Measurements from ENCODE around the gene RNASE7. TPM values are rescaled to one million over a fixed set of nuclear protein-coding genes. Genes with fewer than 3 reads are reported as not detected.
"Not testable (repeated sequence)": the region's sequence is repeated elsewhere in the genome, so short reads cannot be mapped to it uniquely, and the experiment has no call there.

RNASE7 gene, protein sequence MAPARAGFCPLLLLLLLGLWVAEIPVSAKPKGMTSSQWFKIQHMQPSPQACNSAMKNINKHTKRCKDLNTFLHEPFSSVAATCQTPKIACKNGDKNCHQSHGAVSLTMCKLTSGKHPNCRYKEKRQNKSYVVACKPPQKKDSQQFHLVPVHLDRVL
- polyA plus RNA-seq (2013, experiment 1 of 2) = not detected
- not detected for polyA plus RNA-seq (2013, experiment 2 of 2)

DNA sequence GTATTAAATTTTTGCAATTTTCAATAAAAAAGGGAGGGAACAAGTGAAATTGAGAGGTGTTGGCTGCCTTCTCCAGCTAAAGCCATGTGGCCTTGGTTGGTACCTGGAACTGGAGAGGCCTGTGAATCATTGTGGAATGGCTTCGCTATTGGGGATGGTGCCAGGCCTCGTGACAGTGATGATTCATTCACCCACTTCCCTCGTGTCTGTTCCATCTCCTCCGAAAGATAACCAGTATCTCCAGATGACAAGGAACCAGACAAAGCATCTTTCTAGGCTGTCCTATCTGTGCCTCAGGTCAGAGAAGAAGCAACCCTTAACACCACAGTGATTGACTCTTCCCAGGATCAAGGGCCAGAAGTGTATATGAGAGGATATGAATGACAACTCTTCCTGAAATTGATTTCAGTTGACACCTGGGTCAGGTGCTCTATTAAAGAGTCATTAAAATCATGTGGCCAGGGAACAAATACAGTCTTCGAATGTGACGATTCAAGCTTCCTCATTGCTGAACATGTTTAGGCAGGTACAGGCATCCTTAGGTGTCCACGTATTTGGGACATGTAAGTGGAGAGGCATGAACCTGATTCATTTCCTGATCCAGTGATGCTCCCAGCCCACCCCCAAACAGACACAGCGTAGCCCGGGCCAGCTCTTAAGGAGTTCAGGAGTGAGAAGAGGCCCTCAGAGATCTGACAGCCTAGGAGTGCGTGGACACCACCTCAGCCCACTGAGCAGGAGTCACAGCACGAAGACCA lies at the start of gene RNASE7:
Gene RNASE7, plus strand, starts transcription at position 687 of the 758 bp plus-strand sequence. CDS start 631 bp downstream, outside the sequence.
- Histone ChIP-seq H3K9ac (ENCODE audit: low read depth, low read length) (no peak within 1 kb of the TSS), H3K4me3 (ENCODE audit: low read length) (no peak within 1 kb of the TSS), H3K27me3 (ENCODE audit: insufficient read depth, low read length) (no peaks in the 10 kb centered on the region), H3K9me3 (ENCODE audit: insufficient read depth, low read depth, low read length) (no peaks in the 10 kb centered on the region), H3K27ac (ENCODE audit: low read depth, low read length) (no peak within 1 kb of the TSS), H3K4me1 (ENCODE audit: insufficient read depth, low read length) (peaks cover 16% of the 10 kb centered on the region), H3K36me3 (ENCODE audit: insufficient read depth, low read length) (no peaks in the 10 kb centered on the region)
- 90% methylated on average over 11 of the region's 11 CpGs for WGBS

- Histone ChIP-seq H3K36me3 (ENCODE audit: insufficient read depth, low read length) (peaks cover 60% of the 10 kb centered on the region), H3K27ac (ENCODE audit: low read depth, low read length) (no peak overlapping the region), H3K9ac (ENCODE audit: low read depth, low read length) (no peak overlapping the region)
Measured at GRCh38 chr14:20996521-20996920, 45.6 kb upstream of the RNASE7 start.

GRCh38 chr14:20997115-20997514 lies 45.0 kb upstream of the RNASE7 start:
- Histone ChIP-seq H3K27ac (ENCODE audit: low read depth, low read length) (no peak overlapping the region), H3K9me3 (ENCODE audit: insufficient read depth, low read depth, low read length) (no peaks in the 10 kb centered on the region), H3K36me3 (ENCODE audit: insufficient read depth, low read length) (peaks cover 54% of the 10 kb centered on the region), H3K4me3 (ENCODE audit: low read length) (no peak overlapping the region), H3K9ac (ENCODE audit: low read depth, low read length) (no peak overlapping the region), H3K27me3 (ENCODE audit: insufficient read depth, low read length) (no peaks in the 10 kb centered on the region), H3K4me1 (ENCODE audit: insufficient read depth, low read length) (peaks cover 10% of the 10 kb centered on the region)
- WGBS = 88% methylated on average over 3 of the region's 4 CpGs

More at GRCh38 chr14:20996521-20996920, 45.6 kb upstream of the RNASE7 start:
- Histone ChIP-seq H3K4me1 (ENCODE audit: insufficient read depth, low read length) (peaks cover 10% of the 10 kb centered on the region), H3K4me3 (ENCODE audit: low read length) (no peak overlapping the region), H3K9me3 (ENCODE audit: insufficient read depth, low read depth, low read length) (no peaks in the 10 kb centered on the region), H3K27me3 (ENCODE audit: insufficient read depth, low read length) (no peaks in the 10 kb centered on the region)
- 95% methylated on average over 14 of the region's 14 CpGs for WGBS

- H3K9me3 ChIP-seq (ENCODE audit: insufficient read depth, low read depth, low read length) = no peaks in the 10 kb centered on the region
- peaks cover 10% of the 10 kb centered on the region for H3K4me1 ChIP-seq (ENCODE audit: insufficient read depth, low read length)
- H3K36me3 ChIP-seq (ENCODE audit: insufficient read depth, low read length) = peaks cover 50% of the 10 kb centered on the region
- H3K9ac ChIP-seq (ENCODE audit: low read depth, low read length) = no peak overlapping the region
- no peak overlapping the region for H3K27ac ChIP-seq (ENCODE audit: low read depth, low read length)
- no peak overlapping the region for H3K4me3 ChIP-seq (ENCODE audit: low read length)
- no peaks in the 10 kb centered on the region for H3K27me3 ChIP-seq (ENCODE audit: insufficient read depth, low read length)
- 93% methylated on average over 5 of the region's 6 CpGs for WGBS
Measured at GRCh38 chr14:20997564-20997963, 44.6 kb upstream of the RNASE7 start.

DNA sequence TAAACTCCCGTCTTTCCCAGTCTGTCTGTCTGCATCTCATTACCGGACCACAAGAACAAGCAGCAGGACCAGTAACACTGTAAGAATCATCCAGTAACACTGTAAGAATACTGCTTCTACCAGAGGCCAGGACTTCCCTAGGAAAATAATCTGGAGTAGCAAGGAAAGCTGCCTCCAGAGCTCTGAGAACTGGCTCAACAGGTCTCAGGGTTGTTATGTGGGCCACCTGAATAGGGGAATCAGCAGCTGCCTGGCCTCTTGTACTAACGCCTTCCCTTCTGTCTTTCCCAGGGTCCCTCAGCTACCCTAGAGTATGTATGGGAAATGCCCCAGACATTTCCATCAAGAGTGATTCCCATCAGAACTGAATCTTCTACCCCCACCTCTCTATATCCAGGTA lies 44.0 kb upstream of the RNASE7 start:
- 83% methylated on average over 3 of the region's 3 CpGs for WGBS
- Histone ChIP-seq H3K9me3 (ENCODE audit: insufficient read depth, low read depth, low read length) (no peaks in the 10 kb centered on the region), H3K36me3 (ENCODE audit: insufficient read depth, low read length) (peaks cover 44% of the 10 kb centered on the region), H3K4me1 (ENCODE audit: insufficient read depth, low read length) (peaks cover 10% of the 10 kb centered on the region), H3K27ac (ENCODE audit: low read depth, low read length) (no peak overlapping the region; the same call in 1 of the 2 replicates), H3K9ac (ENCODE audit: low read depth, low read length) (no peak overlapping the region), H3K4me3 (ENCODE audit: low read length) (no peak overlapping the region), H3K27me3 (ENCODE audit: insufficient read depth, low read length) (no peaks in the 10 kb centered on the region)

GRCh38 chr14:20998674-20999366 lies 43.3 kb upstream of the RNASE7 start, which contains the start of gene SLC39A2:
TSS of gene SLC39A2 (plus strand) at chr14:20999293. CDS start at chr14:20999447, 154 bp downstream.
- WGBS = 26% methylated on average over 6 of the region's 6 CpGs
- Histone ChIP-seq H3K27me3 (ENCODE audit: insufficient read depth, low read length) (no peaks in the 10 kb centered on the region), H3K4me1 (ENCODE audit: insufficient read depth, low read length) (peaks cover 10% of the 10 kb centered on the region), H3K9ac (ENCODE audit: low read depth, low read length) (no peak within 1 kb of the TSS), H3K9me3 (ENCODE audit: insufficient read depth, low read depth, low read length) (no peaks in the 10 kb centered on the region), H3K4me3 (ENCODE audit: low read length) (peak within 1 kb of the TSS; percentile 23; the same call in 1 of the 2 replicates), H3K27ac (ENCODE audit: low read depth, low read length) (no peak within 1 kb of the TSS; the same call in 1 of the 2 replicates), H3K36me3 (ENCODE audit: insufficient read depth, low read length) (peaks cover 39% of the 10 kb centered on the region)

GRCh38 chr14:20999591-20999990 lies 42.6 kb upstream of the RNASE7 start:
- H3K27ac ChIP-seq (ENCODE audit: low read depth, low read length) = no peak overlapping the region
- H3K4me3 ChIP-seq (ENCODE audit: low read length) = no peak overlapping the region
- H3K27me3 ChIP-seq (ENCODE audit: insufficient read depth, low read length) = no peaks in the 10 kb centered on the region
- H3K36me3 ChIP-seq (ENCODE audit: insufficient read depth, low read length) = peaks cover 31% of the 10 kb centered on the region
- H3K4me1 ChIP-seq (ENCODE audit: insufficient read depth, low read length) = peaks cover 10% of the 10 kb centered on the region
- H3K9me3 ChIP-seq (ENCODE audit: insufficient read depth, low read depth, low read length) = no peaks in the 10 kb centered on the region
- no peak overlapping the region for H3K9ac ChIP-seq (ENCODE audit: low read depth, low read length)
- WGBS = 90% methylated on average over 4 of the region's 4 CpGs

DNA sequence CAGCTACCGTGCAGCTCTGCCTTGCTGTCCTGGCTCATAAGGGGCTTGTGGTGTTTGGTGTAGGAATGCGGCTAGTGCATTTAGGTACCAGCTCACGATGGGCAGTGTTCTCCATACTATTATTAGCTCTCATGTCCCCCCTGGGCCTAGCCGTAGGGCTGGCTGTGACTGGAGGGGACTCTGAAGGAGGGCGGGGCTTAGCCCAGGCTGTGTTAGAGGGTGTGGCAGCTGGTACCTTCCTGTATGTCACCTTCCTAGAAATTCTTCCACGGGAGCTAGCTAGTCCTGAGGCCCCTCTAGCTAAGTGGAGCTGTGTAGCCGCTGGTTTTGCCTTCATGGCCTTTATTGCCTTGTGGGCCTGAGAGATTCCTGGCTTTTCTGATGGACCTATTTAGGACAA lies 40.9 kb upstream of the RNASE7 start:
- no peaks in the 10 kb centered on the region for H3K27me3 ChIP-seq (ENCODE audit: insufficient read depth, low read length)
- peaks cover 15% of the 10 kb centered on the region for H3K36me3 ChIP-seq (ENCODE audit: insufficient read depth, low read length)
- H3K4me1 ChIP-seq (ENCODE audit: insufficient read depth, low read length) = peaks cover 10% of the 10 kb centered on the region
- H3K4me3 ChIP-seq (ENCODE audit: low read length) = no peak overlapping the region
- WGBS = 82% methylated on average over 5 of the region's 7 CpGs
- H3K27ac ChIP-seq (ENCODE audit: low read depth, low read length) = no peak overlapping the region
- H3K9ac ChIP-seq (ENCODE audit: low read depth, low read length) = no peak overlapping the region
- H3K9me3 ChIP-seq (ENCODE audit: insufficient read depth, low read depth, low read length) = no peaks in the 10 kb centered on the region

- 93% methylated on average over 14 of the region's 14 CpGs for WGBS
- Histone ChIP-seq H3K27me3 (ENCODE audit: insufficient read depth, low read length) (no peaks in the 10 kb centered on the region), H3K36me3 (ENCODE audit: insufficient read depth, low read length) (no peaks in the 10 kb centered on the region), H3K9ac (ENCODE audit: low read depth, low read length) (no peak overlapping the region), H3K4me1 (ENCODE audit: insufficient read depth, low read length) (peaks cover 1% of the 10 kb centered on the region), H3K4me3 (ENCODE audit: low read length) (no peak overlapping the region), H3K27ac (ENCODE audit: low read depth, low read length) (no peak overlapping the region), H3K9me3 (ENCODE audit: insufficient read depth, low read depth, low read length) (no peaks in the 10 kb centered on the region)
Measured at GRCh38 chr14:21003788-21004346, 38.3 kb upstream of the RNASE7 start.

DNA sequence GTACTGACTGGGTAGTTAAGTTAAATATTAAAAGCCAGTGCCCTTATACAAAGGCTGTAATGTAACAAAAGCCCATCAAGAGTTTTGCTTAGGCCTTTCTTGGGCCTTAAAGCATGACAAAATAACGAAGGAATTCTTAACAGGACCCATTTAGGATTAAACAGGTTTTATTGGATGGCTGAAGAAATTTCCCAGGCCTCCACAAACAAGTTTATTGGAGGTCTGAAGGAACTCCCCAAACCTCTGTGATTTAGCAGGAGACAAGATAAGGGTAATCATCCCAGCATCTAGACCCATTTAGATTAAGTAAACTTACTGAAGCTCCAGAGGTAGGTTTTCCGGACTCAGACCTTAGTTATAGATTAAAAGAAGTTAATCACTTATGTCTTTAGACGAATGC lies 32.4 kb upstream of the RNASE7 start:
- H3K4me1 ChIP-seq (ENCODE audit: insufficient read depth, low read length); H3K36me3 ChIP-seq (ENCODE audit: insufficient read depth, low read length); H3K27me3 ChIP-seq (ENCODE audit: insufficient read depth, low read length); H3K4me3 ChIP-seq (ENCODE audit: low read length); H3K9me3 ChIP-seq (ENCODE audit: insufficient read depth, low read depth, low read length); H3K9ac ChIP-seq (ENCODE audit: low read depth, low read length); H3K27ac ChIP-seq (ENCODE audit: low read depth, low read length): not testable (repeated sequence)
- WGBS = 83% methylated on average over 1 of the region's 3 CpGs

DNA sequence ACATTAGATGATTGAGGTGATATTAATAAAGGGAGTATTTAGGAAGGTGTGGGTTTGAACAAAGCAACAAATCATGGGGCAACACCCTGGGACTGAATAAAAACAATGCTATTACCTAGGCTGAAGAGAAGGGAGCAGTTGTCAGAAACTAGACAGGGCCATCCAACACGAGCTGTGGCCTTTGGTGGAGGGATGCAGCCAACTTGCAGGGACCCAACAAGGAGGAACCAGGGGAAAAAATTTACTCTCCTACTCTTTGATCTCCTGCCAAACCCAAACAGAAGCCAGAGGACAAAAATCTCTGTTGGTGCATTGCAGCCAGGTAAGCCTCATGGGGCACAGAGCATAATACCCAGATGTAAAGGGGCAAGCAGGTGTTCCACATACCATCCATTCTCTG lies 31.0 kb upstream of the RNASE7 start:
- Histone ChIP-seq H3K27ac (ENCODE audit: low read depth, low read length) (no peak overlapping the region), H3K4me3 (ENCODE audit: low read length) (no peak overlapping the region), H3K9ac (ENCODE audit: low read depth, low read length) (no peak overlapping the region), H3K36me3 (ENCODE audit: insufficient read depth, low read length) (no peaks in the 10 kb centered on the region), H3K4me1 (ENCODE audit: insufficient read depth, low read length) (peaks cover 9% of the 10 kb centered on the region), H3K9me3 (ENCODE audit: insufficient read depth, low read depth, low read length) (no peaks in the 10 kb centered on the region), H3K27me3 (ENCODE audit: insufficient read depth, low read length) (0 out of 2 replicates have a peak, but pooled peaks cover 3% of the 10 kb centered on the region)
- WGBS = 71% methylated on average over 1 of the region's 1 CpG

Data from HUES64 (cell line).